22Rv1 (cell line): Measurements from ENCODE around the gene SLC2A13.

ENCODE experiments used
- CTCF ChIP-seq: fragments of 450-650 bp; IDR thresholded peaks from 2 replicates; pipeline ENCODE4 v1.5.1; 2017; ENCODE audit warnings: mild to moderate bottlenecking
- ZFX ChIP-seq: fragments of 450-650 bp; IDR thresholded peaks from 2 replicates; pipeline ENCODE4 v1.6.1; 2017; ENCODE audit warnings: antibody characterized with exemption, borderline replicate concordance

- TF ChIP-seq CTCF (no peak), ZFX (no peak)
These were observed 77.6 kb downstream of the SLC2A13 start for GRCh38 chr12:40028296-40028695.
